Neural cell (in vitro differentiated cells): Measurements from ENCODE around the gene USP15. TPM values are rescaled to one million over a fixed set of nuclear protein-coding genes. Genes with fewer than 3 reads are reported as not detected.

ENCODE experiments used
- H2AFZ ChIP-seq: fragments of 200-600, 300-800 bp; sonication (generic), shearing (Covaris generic); 2 replicates; pipeline ENCODE4 v1.6.0; 2014; ENCODE audit warnings: low read depth, mild to moderate bottlenecking, antibody characterized with exemption, low read length, moderate library complexity
- H3F3A ChIP-seq: fragments of 200-600 bp; shearing (Covaris generic); 2 replicates; pipeline ENCODE4 v1.6.1; 2016; ENCODE audit warnings: mild to moderate bottlenecking, moderate library complexity, mixed read lengths, antibody characterized with exemption, low read length; ENCODE audit not compliant: insufficient read depth, poor library complexity, severe bottlenecking
- H3K27ac ChIP-seq: fragments of 200-600, 300-800 bp; sonication (generic), shearing (Covaris generic); 2 replicates; pipeline ENCODE4 v1.5.1; 2014; ENCODE audit warnings: mild to moderate bottlenecking, low read length, moderate library complexity
- H3K27me3 ChIP-seq: fragments of 300-800, 200-600 bp; sonication (generic), shearing (Covaris generic); 2 replicates; pipeline ENCODE4 v1.6.0; 2014; ENCODE audit warnings: mild to moderate bottlenecking, low read depth, low read length, moderate library complexity; ENCODE audit not compliant: insufficient read depth
- H3K36me3 ChIP-seq: fragments of 300-800, 200-600 bp; sonication (generic), shearing (Covaris generic); 2 replicates; pipeline ENCODE4 v1.5.1; 2014; ENCODE audit warnings: mild to moderate bottlenecking, antibody characterized with exemption, low read length, moderate library complexity; ENCODE audit not compliant: insufficient read depth
- H3K4me2 ChIP-seq: fragments of 300-800, 200-600 bp; sonication (generic), shearing (Covaris generic); 2 replicates; pipeline ENCODE4 v1.6.0; 2014; ENCODE audit warnings: mild to moderate bottlenecking, low read length
- H3K4me3 ChIP-seq: fragments of 300-800, 200-600 bp; sonication (generic), shearing (Covaris generic); 2 replicates; pipeline ENCODE4 v1.5.1; 2014; ENCODE audit warnings: mild to moderate bottlenecking, low read length, moderate library complexity
- H3K79me2 ChIP-seq: fragments of 200-600 bp; shearing (Covaris generic); replicated peaks from 2 replicates; pipeline ENCODE4 v1.6.0; 2014; ENCODE audit warnings: mild to moderate bottlenecking, low read length, moderate library complexity; ENCODE audit not compliant: insufficient read depth
- H3K9ac ChIP-seq: fragments of 300-800, 200-600 bp; sonication (generic), shearing (Covaris generic); 2 replicates; pipeline ENCODE4 v1.6.1; 2016; ENCODE audit warnings: mild to moderate bottlenecking, low read length, mixed read lengths
- H3K9me2 ChIP-seq: fragments of 200-600 bp; shearing (Covaris generic); 2 replicates; pipeline ENCODE4 v1.6.1; 2016; ENCODE audit warnings: mild to moderate bottlenecking, low read length, mixed read lengths; ENCODE audit not compliant: insufficient read depth
- H3K9me3 ChIP-seq: fragments of 200-600, 300-800 bp; sonication (generic), shearing (Covaris generic); 2 replicates; pipeline ENCODE4 v1.6.1; 2016; ENCODE audit warnings: mild to moderate bottlenecking, mixed run types, low read length, moderate library complexity, mixed read lengths
- H4K20me1 ChIP-seq: fragments of 200-600 bp; shearing (Covaris generic); 2 replicates; pipeline ENCODE4 v1.6.1; 2016; ENCODE audit warnings: mild to moderate bottlenecking, mixed run types; ENCODE audit not compliant: insufficient read depth
- CTCF ChIP-seq: fragments of 450-650 bp; IDR thresholded peaks from 2 replicates; pipeline ENCODE4 v1.5.1; 2014; ENCODE audit warnings: antibody characterized with exemption, mild to moderate bottlenecking, moderate library complexity; ENCODE audit not compliant: poor library complexity, severe bottlenecking
- EP300 ChIP-seq: fragments of 450-650 bp; conservative IDR thresholded peaks from 2 replicates; pipeline ENCODE4 v1.6.1; 2014; ENCODE audit warnings: antibody characterized with exemption, mild to moderate bottlenecking, moderate library complexity; ENCODE audit not compliant: poor library complexity, severe bottlenecking
- EZH2 ChIP-seq: fragments of 200-600, 300-800 bp; shearing (Covaris generic), sonication (generic); IDR thresholded peaks from 2 replicates; pipeline ENCODE4 v1.6.1; 2014; ENCODE audit warnings: antibody characterized with exemption, low read length, borderline replicate concordance, mild to moderate bottlenecking; ENCODE audit not compliant: insufficient read depth, poor library complexity, severe bottlenecking
- MXI1 ChIP-seq: fragments of 450-650 bp; conservative IDR thresholded peaks from 2 replicates; pipeline ENCODE4 v1.6.1; 2014; ENCODE audit warnings: antibody characterized with exemption, mild to moderate bottlenecking; ENCODE audit not compliant: poor library complexity, severe bottlenecking
- POLR2AphosphoS5 ChIP-seq: IDR thresholded peaks from 2 replicates; pipeline ENCODE4 v1.6.1; 2012
- RAD21 ChIP-seq: fragments of 450-650 bp; conservative IDR thresholded peaks from 2 replicates; pipeline ENCODE4 v1.6.1; 2014; ENCODE audit warnings: antibody characterized with exemption, mild to moderate bottlenecking, moderate library complexity
- REST ChIP-seq: IDR thresholded peaks from 2 replicates; pipeline ENCODE4 v1.6.1; 2012; ENCODE audit warnings: borderline replicate concordance
- SMC3 ChIP-seq: fragments of 450-650 bp; conservative IDR thresholded peaks from 2 replicates; pipeline ENCODE4 v1.6.1; 2014; ENCODE audit warnings: antibody characterized with exemption, mild to moderate bottlenecking, moderate library complexity; ENCODE audit not compliant: poor library complexity
- TAF1 ChIP-seq: IDR thresholded peaks from 2 replicates; pipeline ENCODE4 v1.6.1; 2012; ENCODE audit warnings: low read depth
- polyA plus RNA-seq: library from polyadenylated mRNA; depleted of rRNA; stranded (reverse); fragments of >200 nt; gene quantifications from 2 replicates; pipeline ENCODE4 v1.2.3, GENCODE V29; 2014

The USP15 gene
- polyA plus RNA-seq, 1 donor from 2014 or later, result 113 TPM

DNA sequence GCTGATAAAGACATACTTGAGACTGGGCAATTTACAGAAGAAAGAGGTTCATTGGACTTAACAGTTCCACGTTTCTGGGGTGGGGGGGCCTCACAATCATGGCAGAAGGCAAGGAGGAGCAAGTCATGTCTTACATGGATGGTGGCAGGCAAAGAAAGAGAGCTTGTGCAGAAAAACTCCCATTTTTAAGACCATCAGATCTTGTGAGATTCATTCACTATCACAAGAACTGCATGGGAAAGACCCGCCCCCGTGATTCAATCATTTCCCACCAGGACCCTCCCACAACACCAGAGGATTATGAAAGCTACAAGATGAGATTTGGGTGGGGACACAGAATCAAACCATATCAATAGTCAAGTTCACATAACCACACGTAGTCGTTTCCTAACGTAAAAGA, 85.5 kb downstream of the USP15 start:
- Histone ChIP-seq H3K79me2 (no peaks in the 10 kb centered on the region), H4K20me1 (no peaks in the 10 kb centered on the region), H3K4me3 (no peak overlapping the region), H3K36me3 (peaks cover 2% of the 10 kb centered on the region), H3K9ac (no peak overlapping the region), H3K27me3 (no peaks in the 10 kb centered on the region), H3K9me2 (no peaks in the 10 kb centered on the region), H3K27ac (no peak overlapping the region), H2AFZ (no peak overlapping the region), H3K9me3 (no peaks in the 10 kb centered on the region), H3F3A (no peaks in the 10 kb centered on the region), H3K4me2 (no peak overlapping the region)
- no peak for TF ChIP-seq RAD21
- TF ChIP-seq POLR2AphosphoS5, result no peak
- TF ChIP-seq SMC3, result no peak
- no peak for TF ChIP-seq TAF1
- no peak for TF ChIP-seq EZH2
- TF ChIP-seq REST, result no peak
- no peak for TF ChIP-seq EP300
- TF ChIP-seq CTCF, result no peak
- no peak for TF ChIP-seq MXI1

DNA sequence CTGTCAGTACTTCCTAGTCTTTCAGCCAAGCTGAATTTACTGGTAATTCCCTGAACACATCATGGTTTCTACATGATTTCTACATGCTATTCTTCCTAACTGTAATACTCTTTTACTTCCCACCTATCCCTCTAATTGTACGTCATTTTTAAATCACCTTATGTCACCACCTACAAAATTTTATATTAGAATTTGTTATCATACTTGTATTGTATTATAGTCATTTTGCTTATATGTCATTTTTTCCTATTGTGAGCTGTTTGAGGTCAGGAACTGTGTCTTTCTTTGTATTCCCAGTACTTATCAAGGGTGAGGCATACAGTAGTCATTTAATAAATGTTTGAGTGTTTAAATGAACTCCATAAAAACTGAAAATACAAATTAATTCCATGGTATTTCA, 86.6 kb downstream of the USP15 start:
- H3F3A ChIP-seq, result no peaks in the 10 kb centered on the region
- no peaks in the 10 kb centered on the region for H3K79me2 ChIP-seq
- no peak overlapping the region for H3K4me3 ChIP-seq
- H3K4me2 ChIP-seq, result no peak overlapping the region
- H3K9me2 ChIP-seq, result no peaks in the 10 kb centered on the region
- TF ChIP-seq EP300 (no peak), POLR2AphosphoS5 (no peak), REST (no peak), RAD21 (no peak), SMC3 (no peak), EZH2 (no peak)
- no peak overlapping the region for H3K9ac ChIP-seq
- H2AFZ ChIP-seq, result no peak overlapping the region
- peaks cover 5% of the 10 kb centered on the region for H3K36me3 ChIP-seq
- no peaks in the 10 kb centered on the region for H3K9me3 ChIP-seq
- H3K27ac ChIP-seq, result no peak overlapping the region
- H3K27me3 ChIP-seq, result no peaks in the 10 kb centered on the region
- no peaks in the 10 kb centered on the region for H4K20me1 ChIP-seq
